Iris pigment epithelial cell (primary cell): Measurements from ENCODE around the gene NCBP1.

Source experiments
- DNase-seq: peaks from one replicate; pipeline ENCODE4 v3.0.0-alpha.2; 2011; ENCODE audit warnings: low read depth

The NCBP1 gene

DNA sequence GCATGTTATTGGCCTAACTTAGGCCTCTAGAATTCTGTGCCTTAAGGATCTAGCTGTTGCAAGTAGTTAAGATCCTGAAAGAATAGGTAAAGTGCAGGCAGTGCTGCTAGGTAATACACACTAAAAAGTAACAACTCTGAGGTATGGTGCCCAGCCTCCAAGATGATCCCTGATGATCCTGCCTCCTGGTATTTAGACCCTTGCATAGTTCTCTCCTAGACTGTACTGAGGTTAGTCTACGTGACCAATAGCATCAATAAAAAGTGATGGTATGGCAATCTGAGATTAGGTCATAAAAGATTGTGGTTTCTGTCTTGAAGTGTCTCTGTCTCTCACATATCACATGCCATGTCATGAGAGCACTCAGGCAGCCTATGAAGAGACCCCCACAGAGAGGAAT, 9.7 kb upstream of the NCBP1 start:
- no peak for DNase-seq

DNA sequence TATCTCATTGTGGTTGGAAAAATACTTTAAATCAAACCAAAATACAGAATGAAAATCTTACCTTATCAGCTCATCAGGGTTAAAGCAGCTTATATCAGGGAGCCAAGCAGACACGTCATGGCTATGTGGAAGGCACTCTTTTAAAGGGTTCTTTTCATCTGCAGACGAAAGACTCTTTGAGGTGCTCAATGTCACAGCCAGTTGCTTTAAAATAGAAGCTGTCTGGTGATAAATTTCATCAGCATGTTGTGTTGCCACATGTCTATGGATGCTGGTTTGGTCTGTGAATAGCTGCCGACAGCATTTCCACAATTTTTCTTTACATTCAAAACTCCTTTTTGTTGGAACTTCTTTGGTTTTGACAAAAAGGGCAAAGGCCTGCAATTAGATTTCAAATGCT, 8.0 kb upstream of the NCBP1 start:
- no peak for DNase-seq

DNA sequence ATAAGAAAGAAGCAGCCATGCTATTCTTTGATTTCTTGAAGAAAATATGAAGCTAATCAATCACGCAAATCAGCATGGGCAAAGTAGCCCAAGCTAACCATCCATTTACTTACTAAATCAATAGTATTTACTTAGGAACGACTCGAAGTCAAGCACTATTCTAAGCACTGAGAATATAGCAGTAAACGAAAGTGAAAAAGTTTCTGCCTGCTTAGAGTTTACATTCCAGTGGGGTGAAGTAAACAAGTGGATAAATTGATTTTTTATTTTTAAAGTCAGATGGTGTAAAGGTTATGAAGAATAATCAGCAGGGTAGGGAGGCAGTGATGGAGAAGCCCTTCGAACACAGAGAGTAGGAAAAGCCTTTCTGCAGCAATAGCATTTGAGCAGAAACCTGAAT, 6.0 kb upstream of the NCBP1 start:
- DNase-seq, result peak; percentile 37

GRCh38 chr9:97628668-97629067, 5.0 kb upstream of the NCBP1 start:
- no peak for DNase-seq

DNA sequence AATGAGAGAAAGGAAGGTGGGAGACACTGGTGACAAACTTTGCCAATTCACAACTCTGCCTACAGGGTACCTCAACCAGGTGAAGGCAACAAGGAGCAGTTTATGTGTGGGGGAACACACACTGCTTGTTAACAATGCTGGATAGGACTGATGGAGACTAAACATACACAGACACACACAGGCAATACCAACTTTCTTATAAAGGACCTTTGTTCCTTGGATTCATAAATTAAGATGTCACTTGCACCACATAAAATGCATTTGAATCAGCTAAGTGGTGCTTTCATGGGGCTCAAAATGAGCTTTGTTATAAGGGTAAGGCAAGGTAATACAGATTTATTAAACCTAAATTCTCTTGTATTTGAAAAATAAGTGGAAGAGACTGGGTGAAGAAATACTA, 4.5 kb upstream of the NCBP1 start:
- no peak for DNase-seq

- no peak for DNase-seq
Observed at GRCh38 chr9:97630591-97630990, 3.0 kb upstream of the NCBP1 start.

- DNase-seq, result peak; percentile 80
Observed at GRCh38 chr9:97632248-97632984, 1.2 kb upstream of the NCBP1 start.

DNA sequence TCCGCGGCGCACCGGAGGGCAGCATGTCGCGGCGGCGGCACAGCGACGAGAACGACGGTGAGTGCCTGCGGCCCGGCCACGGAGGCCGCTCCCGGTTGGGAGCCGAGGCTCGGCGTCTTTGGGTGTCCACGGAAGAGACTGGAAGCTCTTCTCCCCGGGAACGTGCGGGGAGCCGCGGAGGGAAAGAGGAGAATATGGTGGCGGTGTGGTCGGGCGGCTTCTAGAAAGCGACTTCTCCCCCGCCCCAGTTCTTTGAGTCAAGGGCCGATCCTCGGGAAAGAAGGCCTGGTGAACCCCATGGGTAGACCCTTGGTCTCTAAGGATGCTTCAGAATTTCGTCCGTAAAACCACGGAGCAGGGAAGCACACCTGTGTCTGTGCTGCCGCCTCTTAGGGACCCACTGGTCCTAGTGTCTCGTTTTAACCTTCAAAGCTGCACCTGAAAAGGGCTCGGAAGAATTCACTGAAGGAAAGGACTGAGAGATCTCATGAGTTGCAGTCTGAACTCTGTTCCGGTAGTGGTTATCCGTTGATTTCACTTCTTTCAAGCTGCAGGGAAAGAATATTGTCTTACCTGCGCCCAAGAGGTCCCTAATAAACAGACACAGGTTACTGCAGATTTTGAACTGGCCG, 354 bp downstream of the NCBP1 start:
- no peak for DNase-seq

DNA sequence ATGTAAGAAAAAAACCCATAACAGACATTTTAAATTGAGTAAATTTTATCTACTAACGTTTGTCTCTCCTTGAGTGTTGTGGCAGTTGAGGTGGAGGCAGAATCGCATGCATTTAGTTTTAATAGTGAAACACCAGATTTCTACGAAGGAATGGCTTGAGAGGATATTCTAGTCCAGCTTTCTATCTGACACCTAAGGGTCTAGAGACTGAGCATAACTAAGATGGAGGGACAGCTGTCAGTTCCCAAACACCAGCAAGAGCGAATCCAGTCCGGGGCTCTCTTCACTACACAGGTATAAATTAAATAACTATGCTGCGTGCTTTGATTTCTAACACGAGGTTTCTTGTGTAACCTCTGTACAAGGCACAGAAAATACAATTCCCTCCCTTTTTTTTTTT, 1.4 kb downstream of the NCBP1 start:
- no peak for DNase-seq

DNA sequence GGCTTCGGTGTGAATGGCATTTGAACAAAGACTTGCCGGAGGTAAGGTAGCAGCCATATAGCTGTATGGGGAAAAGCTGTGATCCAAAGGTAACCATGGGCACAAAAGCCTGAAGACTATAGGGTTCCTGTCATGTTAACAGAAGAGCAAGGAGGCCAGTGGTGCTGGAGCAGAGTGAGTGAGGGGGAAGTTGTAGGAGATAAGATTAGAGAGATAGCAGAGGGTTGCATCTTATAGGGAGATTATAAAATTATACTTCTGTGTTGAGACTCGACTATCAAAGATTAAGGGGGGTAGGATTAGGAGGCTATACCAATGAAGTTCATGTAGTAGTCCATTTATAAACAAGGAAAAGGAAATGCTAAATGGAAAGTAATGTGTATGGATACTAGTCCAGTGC, 3.3 kb downstream of the NCBP1 start:
- DNase-seq, result no peak

GRCh38 chr9:97638666-97639065, 5.0 kb downstream of the NCBP1 start:
- no peak for DNase-seq

DNA sequence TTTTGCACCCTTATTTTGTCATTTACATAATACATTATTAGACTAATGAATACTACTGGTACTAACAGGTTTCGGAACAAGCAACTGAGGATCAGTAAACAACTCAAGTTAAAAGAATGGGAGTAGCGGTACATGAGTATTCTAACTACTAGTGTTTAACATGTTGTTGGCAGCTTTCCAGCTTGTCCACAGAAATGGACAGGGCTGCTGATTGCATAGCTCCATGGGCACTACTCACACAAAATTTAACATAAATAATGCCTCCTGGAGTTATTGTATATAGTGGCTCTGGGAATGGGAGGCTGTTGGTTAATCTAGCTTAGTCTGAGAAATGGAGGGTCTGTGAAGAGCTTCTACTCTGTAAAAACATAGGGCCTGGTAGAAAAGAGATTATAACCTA, 6.7 kb downstream of the NCBP1 start:
- peak; percentile 27 for DNase-seq

DNA sequence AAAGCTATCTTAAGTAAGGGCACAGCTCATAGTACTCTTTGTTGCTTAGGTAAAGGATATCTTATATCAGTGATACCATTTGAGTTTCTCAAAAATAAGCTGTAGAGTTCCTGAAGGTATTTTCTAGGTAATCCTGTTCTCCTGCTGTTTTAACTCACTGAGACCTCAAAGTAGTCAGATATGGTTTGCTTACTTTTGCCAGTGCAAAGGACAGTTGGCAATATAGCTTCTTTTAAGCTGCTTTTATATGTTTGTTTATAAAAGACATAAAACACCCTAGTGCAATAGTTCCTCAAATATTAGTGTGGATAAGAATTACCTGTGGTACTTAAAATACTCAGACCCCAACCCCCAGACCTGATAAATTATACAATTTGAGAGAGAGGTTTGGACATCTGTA, 12.1 kb downstream of the NCBP1 start:
- DNase-seq, result no peak

DNA sequence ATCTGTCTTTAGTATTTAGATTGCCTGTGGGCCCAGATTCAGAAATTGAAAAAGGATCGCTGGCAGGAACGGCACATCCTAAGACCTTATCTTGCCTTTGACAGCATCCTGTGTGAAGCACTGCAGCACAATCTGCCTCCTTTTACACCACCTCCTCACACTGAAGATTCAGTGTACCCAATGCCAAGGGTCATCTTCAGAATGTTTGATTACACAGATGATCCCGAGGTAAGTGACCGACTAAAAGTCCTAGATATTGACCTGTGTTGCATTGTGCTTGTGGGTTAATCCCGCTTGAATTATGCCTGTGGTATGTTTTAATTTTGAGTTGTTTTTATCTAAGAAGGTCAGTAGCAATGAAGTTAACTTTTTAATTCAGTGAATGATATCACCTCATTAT, 14.4 kb downstream of the NCBP1 start:
- DNase-seq, result no peak

DNA sequence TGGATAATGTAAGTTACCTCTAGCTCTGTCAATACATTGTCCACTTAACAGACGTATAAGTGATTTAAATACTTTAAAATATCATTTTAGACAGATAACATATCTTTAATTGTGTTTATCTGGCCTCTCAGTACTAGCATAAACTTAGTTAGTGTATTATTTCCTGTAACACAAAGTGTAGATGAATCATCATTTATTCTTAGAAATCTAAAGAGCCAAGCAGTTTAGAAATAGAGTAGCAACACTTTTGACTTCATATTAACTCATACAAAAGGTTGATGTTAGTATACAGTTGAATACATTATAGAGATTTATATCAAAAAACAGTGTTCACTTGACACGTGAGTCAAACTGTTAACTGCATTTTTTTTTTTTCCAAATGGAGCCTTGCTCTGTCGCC, 18.0 kb downstream of the NCBP1 start:
- DNase-seq, result no peak

DNA sequence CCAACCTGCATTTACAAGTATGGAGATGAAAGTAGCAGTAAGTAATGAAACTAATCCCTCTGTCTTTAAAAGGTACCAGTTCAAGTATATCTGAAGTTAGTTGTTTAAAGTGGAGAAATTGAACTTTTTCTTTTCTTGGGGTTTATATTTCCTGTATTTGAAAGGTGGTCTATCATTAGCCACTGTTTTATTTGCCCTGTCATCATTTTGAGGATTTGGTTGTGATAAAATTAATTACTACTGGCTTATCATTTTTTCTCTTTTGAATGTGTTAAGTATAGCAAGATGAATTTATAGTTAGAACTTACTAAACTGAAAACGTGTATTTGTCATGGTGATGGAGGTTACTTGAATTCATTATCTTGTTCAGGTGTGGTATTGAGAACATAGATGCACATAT, 25.1 kb downstream of the NCBP1 start:
- DNase-seq, result no peak

- DNase-seq, result no peak
Observed at GRCh38 chr9:97659771-97660170, 26.1 kb downstream of the NCBP1 start.

- DNase-seq, result no peak
Observed at GRCh38 chr9:97660340-97660739, 26.7 kb downstream of the NCBP1 start.

GRCh38 chr9:97660847-97661246, 27.2 kb downstream of the NCBP1 start:
- DNase-seq, result peak; percentile 91

DNA sequence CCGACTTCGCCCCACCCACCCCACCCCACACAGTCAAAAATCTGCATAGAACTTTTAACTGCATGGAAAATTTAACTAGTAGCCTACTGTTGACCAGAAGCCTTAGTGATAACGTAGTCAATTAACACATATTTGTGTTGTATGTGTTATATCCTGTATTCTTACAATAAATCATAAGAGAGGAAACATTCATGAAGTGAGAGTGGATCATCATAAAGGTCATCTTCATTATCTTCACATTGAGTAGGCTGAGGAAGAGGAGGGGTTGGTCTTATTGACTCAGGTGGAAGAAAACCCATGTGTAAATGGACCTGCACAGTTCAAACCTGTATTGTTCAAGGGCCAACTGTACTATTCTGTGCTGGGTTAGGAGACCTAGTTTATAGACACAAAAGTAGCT, 32.1 kb downstream of the NCBP1 start:
- DNase-seq, result no peak

GRCh38 chr9:97666907-97667686, 33.5 kb downstream of the NCBP1 start:
- no peak for DNase-seq

DNA sequence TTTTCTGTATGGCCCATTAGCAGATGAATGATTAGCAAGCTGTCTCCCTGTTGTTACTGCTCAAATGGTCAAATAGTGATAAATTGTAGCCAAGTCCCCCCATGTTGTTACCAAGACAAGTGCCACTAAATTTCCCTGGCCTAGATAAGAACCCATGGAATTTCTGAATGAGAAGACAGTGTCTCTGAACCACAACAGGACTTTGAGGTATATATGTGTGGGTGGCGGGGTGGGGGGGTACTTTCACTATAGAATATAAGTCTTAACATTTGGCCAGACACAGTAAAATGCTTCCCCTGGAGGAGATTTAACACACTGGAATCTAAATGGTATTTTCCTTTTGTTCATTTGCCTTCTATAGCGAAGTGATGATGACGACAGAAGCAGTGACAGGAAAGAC, 34.9 kb downstream of the NCBP1 start:
- no peak for DNase-seq

DNA sequence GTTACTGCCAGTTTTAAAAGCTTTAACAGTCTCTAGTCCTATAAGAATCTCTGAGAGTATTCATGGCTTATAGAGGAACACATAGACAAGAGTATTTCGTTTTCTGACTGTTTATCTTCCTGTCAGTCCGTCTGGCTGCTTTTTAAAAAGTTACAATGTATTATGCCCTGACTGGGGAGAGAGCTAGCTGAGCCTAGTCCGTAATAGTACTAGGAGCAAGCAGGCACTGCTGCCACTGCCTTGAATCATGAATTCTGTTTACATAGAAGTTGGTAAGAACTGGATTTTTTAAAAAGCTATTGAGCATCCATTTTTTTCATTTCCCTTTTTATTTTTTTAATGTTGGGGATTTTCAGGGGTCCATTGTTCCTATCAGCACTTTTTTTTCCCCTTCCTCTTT, 37.0 kb downstream of the NCBP1 start:
- DNase-seq, result no peak
